GM12878 (cell line): ENCODE data around the gene COL28A1. TPM values are rescaled to one million over a fixed set of nuclear protein-coding genes. Genes with fewer than 3 reads are reported as not detected.
A peak's percentile ranks its signal among the peaks of the same experiment; 100 is the strongest.

Source experiments
- BHLHE40 ChIP-seq, 2 experiments: fragments of 450-650 bp in 1 of 2; IDR thresholded peaks; 2 replicates each; pipeline ENCODE4 v1.6.1; 2011 to 2017; ENCODE audit warnings: low read depth in 2 of 2, borderline replicate concordance in 1 of 2, improper control_type of control experiment in 1 of 2, low read length in 1 of 2, mild to moderate bottlenecking in 1 of 2
- BRCA1 ChIP-seq: IDR thresholded peaks from 2 replicates; pipeline ENCODE4 v1.6.1; 2011; ENCODE audit warnings: low read depth, low read length, improper control_type of control experiment
- CEBPB ChIP-seq, 2 experiments: fragments of 150-350 bp in 1 of 2; IDR thresholded peaks; 2 replicates each; pipeline ENCODE4 v1.6.1; 2012 to 2014; ENCODE audit warnings: low read depth in 2 of 2, low read length in 2 of 2, borderline replicate concordance in 1 of 2, inconsistent platforms in 1 of 2
- ESRRA ChIP-seq: IDR thresholded peaks from 2 replicates; pipeline ENCODE4 v1.6.1; 2012; ENCODE audit warnings: mild to moderate bottlenecking, low read length, improper control_type of control experiment
- ETV6 ChIP-seq, 2 experiments: fragments of 450-650 bp in 1 of 2; IDR thresholded peaks in 1 of 2; conservative IDR thresholded peaks in 1 of 2; 2 replicates each; pipeline ENCODE4 v1.6.1; 2014; ENCODE audit warnings: antibody characterized with exemption in 1 of 2, borderline replicate concordance in 1 of 2, low read depth in 1 of 2, mild to moderate bottlenecking in 1 of 2, moderate library complexity in 1 of 2
- HDAC2 ChIP-seq: fragments of 200-600 bp; sonication (generic); IDR thresholded peaks from 2 replicates; pipeline ENCODE4 v1.6.1; 2017
- KLF5 ChIP-seq: fragments of 450-650 bp; IDR thresholded peaks from 2 replicates; pipeline ENCODE4 v1.6.1; 2014; ENCODE audit warnings: mild to moderate bottlenecking; ENCODE audit not compliant: partially characterized antibody
- MAX ChIP-seq: IDR thresholded peaks from 2 replicates; pipeline ENCODE4 v1.6.1; 2012; ENCODE audit warnings: low read depth, low read length, improper control_type of control experiment
- MYC ChIP-seq: IDR thresholded peaks from 2 replicates; pipeline ENCODE4 v1.6.1; 2011; ENCODE audit warnings: mild to moderate bottlenecking, low read length, moderate library complexity, inconsistent platforms; ENCODE audit not compliant: insufficient read depth, insufficient replicate concordance, insufficient read length, severe bottlenecking
- PAX8 ChIP-seq: fragments of 450-650 bp; IDR thresholded peaks from 2 replicates; pipeline ENCODE4 v1.6.1; 2017; ENCODE audit warnings: mild to moderate bottlenecking, moderate library complexity
- SREBF2 ChIP-seq: IDR thresholded peaks from 2 replicates; pipeline ENCODE4 v1.6.1; 2012; ENCODE audit warnings: mild to moderate bottlenecking, low read length
- TCF7 ChIP-seq: IDR thresholded peaks from 2 replicates; pipeline ENCODE4 v1.6.1; 2014; ENCODE audit warnings: antibody characterized with exemption, borderline replicate concordance
- ZZZ3 ChIP-seq: IDR thresholded peaks from 2 replicates; pipeline ENCODE4 v1.6.1; 2011; ENCODE audit warnings: low read depth; ENCODE audit not compliant: control insufficient read depth, insufficient read length
- polyA plus RNA-seq, 11 experiments: library from polyadenylated mRNA; depleted of rRNA in 4 of 11; unstranded in 6 of 11; stranded (reverse) in 5 of 11; fragments of >200 nt; fragmentation: Nextera tagmentation in 4 of 11; fragmentation: Illumina TruSeq in 1 of 11; extraction: Ambion mirVana in 4 of 11; extraction: Trizol in 1 of 11; gene quantifications; 1 replicate in 1 of 11; 2 replicates in 10 of 11; pipeline versions ENCODE4 v1.2.1 to v1.2.3, GENCODE V29; 2011 to 2016; ENCODE audit warnings: inconsistent platforms in 2 of 11, missing spikeins in 2 of 11, low read depth in 1 of 11
- total RNA-seq, 4 experiments: library from RNA; depleted of rRNA in 3 of 4; stranded (reverse); fragments of >200 nt in 3 of 4; fragmentation: Illumina TruSeq in 1 of 4; extraction: Trizol in 1 of 4; gene quantifications; 2 replicates each; pipeline versions ENCODE4 v1.2.1 to v1.2.3, GENCODE V29; 2013 to 2021
- TF ChIP-seq, protein P1 (sequence below): IDR thresholded peaks from 2 replicates; pipeline ENCODE4 v1.6.1; 2011; ENCODE audit warnings: low read depth, low read length, improper control_type of control experiment, borderline replicate concordance
- TF ChIP-seq, protein P2 (sequence below): fragments of 450-650 bp; formaldehyde crosslinking; IDR thresholded peaks from 2 replicates; pipeline ENCODE4 v1.4.0; 2022; ENCODE audit warnings: mild to moderate bottlenecking, moderate library complexity
- TF ChIP-seq, protein P3 (sequence below): IDR thresholded peaks from 2 replicates; pipeline ENCODE4 v1.6.1; 2011; ENCODE audit warnings: mild to moderate bottlenecking, low read depth, low read length, moderate library complexity; ENCODE audit not compliant: insufficient replicate concordance
- TF ChIP-seq, protein P4 (sequence below): IDR thresholded peaks from 2 replicates; pipeline ENCODE4 v1.6.1; 2012; ENCODE audit warnings: low read length, inconsistent platforms

COL28A1 gene
- total and polyA plus RNA-seq, 10 of the 15 experiments (the other 5 are each of a cell fraction or from before 2014, with no cell fraction given): 0.05 to 0.22 TPM; not detected in 8

GRCh38 chr7:7566651-7567611 lies 31.3 kb upstream of the COL28A1 start, which contains the start of gene MIOS (continued):
- TF ChIP-seq TCF7 (no peak), KLF5 (no peak), SREBF2 (no peak), ESRRA (no peak), BRCA1 (no peak), MAX (no peak), MYC (peak; percentile 19), BHLHE40 (IDR thresholded peaks at IDR 0.05; ENCODE audit: borderline replicate concordance in 1 of 2, low read depth in 2 of 2, low read length in 1 of 2) (peak; percentile 84 to 98; a peak in 3 of 4 replicates), ETV6 (conservative IDR thresholded peaks at IDR 0.05 in 1 of 2, IDR thresholded peaks at IDR 0.05 in 1 of 2; ENCODE audit: borderline replicate concordance in 1 of 2, low read depth in 1 of 2) (no peak), ZZZ3 (no peak), PAX8 (no peak), CEBPB (IDR thresholded peaks at IDR 0.05; ENCODE audit: borderline replicate concordance in 1 of 2, low read depth in 2 of 2, low read length in 2 of 2) (no peak), HDAC2 (no peak)
- TF ChIP-seq, protein P1, sequence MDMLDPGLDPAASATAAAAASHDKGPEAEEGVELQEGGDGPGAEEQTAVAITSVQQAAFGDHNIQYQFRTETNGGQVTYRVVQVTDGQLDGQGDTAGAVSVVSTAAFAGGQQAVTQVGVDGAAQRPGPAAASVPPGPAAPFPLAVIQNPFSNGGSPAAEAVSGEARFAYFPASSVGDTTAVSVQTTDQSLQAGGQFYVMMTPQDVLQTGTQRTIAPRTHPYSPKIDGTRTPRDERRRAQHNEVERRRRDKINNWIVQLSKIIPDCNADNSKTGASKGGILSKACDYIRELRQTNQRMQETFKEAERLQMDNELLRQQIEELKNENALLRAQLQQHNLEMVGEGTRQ: no peak
- TF ChIP-seq, protein P2, sequence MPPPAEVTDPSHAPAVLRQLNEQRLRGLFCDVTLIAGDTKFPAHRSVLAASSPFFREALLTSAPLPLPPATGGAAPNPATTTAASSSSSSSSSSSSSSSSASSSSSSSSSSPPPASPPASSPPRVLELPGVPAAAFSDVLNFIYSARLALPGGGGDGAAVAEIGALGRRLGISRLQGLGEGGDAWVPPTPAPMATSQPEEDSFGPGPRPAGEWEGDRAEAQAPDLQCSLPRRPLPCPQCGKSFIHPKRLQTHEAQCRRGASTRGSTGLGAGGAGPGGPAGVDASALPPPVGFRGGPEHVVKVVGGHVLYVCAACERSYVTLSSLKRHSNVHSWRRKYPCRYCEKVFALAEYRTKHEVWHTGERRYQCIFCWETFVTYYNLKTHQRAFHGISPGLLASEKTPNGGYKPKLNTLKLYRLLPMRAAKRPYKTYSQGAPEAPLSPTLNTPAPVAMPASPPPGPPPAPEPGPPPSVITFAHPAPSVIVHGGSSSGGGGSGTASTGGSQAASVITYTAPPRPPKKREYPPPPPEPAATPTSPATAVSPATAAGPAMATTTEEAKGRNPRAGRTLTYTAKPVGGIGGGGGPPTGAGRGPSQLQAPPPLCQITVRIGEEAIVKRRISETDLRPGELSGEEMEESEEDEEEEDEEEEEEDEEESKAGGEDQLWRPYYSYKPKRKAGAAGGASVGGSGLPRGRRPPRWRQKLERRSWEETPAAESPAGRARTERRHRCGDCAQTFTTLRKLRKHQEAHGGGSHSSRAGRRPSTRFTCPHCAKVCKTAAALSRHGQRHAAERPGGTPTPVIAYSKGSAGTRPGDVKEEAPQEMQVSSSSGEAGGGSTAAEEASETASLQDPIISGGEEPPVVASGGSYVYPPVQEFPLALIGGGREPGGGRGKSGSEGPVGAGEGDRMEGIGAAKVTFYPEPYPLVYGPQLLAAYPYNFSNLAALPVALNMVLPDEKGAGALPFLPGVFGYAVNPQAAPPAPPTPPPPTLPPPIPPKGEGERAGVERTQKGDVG (CRISPR knock-in tag): no peak
- TF ChIP-seq, protein P3, sequence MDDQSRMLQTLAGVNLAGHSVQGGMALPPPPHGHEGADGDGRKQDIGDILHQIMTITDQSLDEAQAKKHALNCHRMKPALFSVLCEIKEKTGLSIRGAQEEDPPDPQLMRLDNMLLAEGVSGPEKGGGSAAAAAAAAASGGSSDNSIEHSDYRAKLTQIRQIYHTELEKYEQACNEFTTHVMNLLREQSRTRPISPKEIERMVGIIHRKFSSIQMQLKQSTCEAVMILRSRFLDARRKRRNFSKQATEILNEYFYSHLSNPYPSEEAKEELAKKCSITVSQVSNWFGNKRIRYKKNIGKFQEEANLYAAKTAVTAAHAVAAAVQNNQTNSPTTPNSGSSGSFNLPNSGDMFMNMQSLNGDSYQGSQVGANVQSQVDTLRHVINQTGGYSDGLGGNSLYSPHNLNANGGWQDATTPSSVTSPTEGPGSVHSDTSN: no peak
- TF ChIP-seq, protein P4, sequence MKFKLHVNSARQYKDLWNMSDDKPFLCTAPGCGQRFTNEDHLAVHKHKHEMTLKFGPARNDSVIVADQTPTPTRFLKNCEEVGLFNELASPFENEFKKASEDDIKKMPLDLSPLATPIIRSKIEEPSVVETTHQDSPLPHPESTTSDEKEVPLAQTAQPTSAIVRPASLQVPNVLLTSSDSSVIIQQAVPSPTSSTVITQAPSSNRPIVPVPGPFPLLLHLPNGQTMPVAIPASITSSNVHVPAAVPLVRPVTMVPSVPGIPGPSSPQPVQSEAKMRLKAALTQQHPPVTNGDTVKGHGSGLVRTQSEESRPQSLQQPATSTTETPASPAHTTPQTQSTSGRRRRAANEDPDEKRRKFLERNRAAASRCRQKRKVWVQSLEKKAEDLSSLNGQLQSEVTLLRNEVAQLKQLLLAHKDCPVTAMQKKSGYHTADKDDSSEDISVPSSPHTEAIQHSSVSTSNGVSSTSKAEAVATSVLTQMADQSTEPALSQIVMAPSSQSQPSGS: no peak
